ENCODE measurements around the gene KIAA0753.

Gene KIAA0753

DNA sequence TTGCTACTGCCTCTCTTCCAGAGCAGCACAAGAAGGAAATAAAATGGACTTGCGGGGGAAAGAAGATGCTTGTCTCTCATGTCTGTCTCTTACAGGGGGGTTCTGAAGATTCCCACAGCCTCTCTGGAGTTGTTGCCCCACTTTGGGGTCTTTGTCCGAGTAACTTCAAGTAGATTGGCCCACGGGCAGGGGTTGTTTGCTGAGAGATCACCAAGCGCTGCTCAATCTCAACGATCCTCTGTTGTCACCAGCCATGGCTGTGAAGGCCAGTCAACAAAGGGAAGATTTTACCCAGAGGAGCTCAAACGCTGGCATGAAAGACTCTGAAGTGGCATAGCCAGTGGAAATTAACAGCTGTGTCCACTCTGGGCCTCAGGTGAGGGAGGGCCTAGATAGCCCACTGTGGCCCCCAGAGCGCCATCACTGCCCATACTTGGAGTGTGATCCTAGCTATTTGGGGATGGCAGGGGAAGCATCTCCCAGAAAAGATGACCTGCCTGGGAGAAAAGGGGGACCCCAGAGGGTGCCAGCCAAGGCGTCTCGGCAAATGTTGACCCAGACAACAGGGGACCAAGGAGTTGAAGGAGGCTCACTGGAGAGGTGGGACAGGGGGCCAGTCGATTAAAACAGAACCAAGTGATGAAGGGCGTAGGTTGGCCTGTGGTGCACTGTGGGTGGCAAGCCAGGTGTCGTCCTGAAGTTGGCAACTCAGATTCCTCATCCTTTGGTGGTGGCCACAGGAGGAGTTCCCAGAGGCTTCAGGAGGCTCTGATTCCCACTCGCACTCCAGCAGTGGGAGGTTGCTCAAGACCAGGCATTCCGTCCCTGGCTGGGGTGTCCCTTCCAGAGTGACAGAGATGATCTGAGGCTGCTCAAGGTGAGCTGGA is 44.6 kb upstream of the KIAA0753 start:
- H3K9me2 ChIP-seq (replicated peaks; ENCODE audit: control insufficient read depth, low read length), result no peaks in the 10 kb centered on the region
- H3F3A ChIP-seq (ENCODE audit: control insufficient read depth, insufficient read depth), result no peaks in the 10 kb centered on the region
- H3K4me2 ChIP-seq (ENCODE audit: low read length), result no peak overlapping the region
- 0 out of 2 replicates have a peak, but pooled peaks cover 3% of the 10 kb centered on the region for H3K27me3 ChIP-seq (ENCODE audit: control insufficient read depth, low read length)
- H3K9me3 ChIP-seq (ENCODE audit: control insufficient read depth, insufficient read depth, low read length), result no peaks in the 10 kb centered on the region
- no peak overlapping the region for H3K27ac ChIP-seq (ENCODE audit: low read depth, low read length)
- no peak overlapping the region for H3K4me3 ChIP-seq (ENCODE audit: low read length)
- no peaks in the 10 kb centered on the region for H3K36me3 ChIP-seq (ENCODE audit: control insufficient read depth, low read length)
- H4K20me1 ChIP-seq (ENCODE audit: control insufficient read depth, insufficient read depth, low read depth, low read length), result no peaks in the 10 kb centered on the region
- no peaks in the 10 kb centered on the region for H3K79me2 ChIP-seq (ENCODE audit: control insufficient read depth, low read length)
- no peaks in the 10 kb centered on the region for H3K4me1 ChIP-seq (ENCODE audit: control insufficient read depth, low read length)
- no peak for TF ChIP-seq EZH2phosphoT487 (IDR thresholded peaks at IDR 0.05; ENCODE audit: borderline replicate concordance, low read length)
- TF ChIP-seq, protein P1, sequence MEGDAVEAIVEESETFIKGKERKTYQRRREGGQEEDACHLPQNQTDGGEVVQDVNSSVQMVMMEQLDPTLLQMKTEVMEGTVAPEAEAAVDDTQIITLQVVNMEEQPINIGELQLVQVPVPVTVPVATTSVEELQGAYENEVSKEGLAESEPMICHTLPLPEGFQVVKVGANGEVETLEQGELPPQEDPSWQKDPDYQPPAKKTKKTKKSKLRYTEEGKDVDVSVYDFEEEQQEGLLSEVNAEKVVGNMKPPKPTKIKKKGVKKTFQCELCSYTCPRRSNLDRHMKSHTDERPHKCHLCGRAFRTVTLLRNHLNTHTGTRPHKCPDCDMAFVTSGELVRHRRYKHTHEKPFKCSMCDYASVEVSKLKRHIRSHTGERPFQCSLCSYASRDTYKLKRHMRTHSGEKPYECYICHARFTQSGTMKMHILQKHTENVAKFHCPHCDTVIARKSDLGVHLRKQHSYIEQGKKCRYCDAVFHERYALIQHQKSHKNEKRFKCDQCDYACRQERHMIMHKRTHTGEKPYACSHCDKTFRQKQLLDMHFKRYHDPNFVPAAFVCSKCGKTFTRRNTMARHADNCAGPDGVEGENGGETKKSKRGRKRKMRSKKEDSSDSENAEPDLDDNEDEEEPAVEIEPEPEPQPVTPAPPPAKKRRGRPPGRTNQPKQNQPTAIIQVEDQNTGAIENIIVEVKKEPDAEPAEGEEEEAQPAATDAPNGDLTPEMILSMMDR (IDR thresholded peaks at IDR 0.05; ENCODE audit: low read depth, low read length, poor library complexity, severe bottlenecking), result no peak

DNA sequence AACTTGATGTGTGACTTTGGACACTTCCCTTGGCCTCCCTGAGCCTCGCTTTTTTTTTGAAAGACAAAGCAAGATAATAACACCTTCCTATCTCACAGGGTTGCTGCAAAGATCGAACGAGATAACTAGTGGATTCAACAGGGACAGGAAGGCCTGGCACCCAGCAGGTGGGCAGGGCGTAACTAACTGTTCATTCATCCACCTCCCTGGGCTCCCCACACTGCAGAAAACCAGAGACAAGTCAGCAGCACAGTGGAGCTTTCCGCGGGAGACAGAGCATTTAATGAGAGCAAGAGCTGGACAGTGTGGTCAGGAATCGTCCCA is 43.9 kb upstream of the KIAA0753 start:
- Histone ChIP-seq H3K79me2 (ENCODE audit: control insufficient read depth, low read length) (no peaks in the 10 kb centered on the region), H3K27me3 (ENCODE audit: control insufficient read depth, low read length) (0 out of 2 replicates have a peak, but pooled peaks cover 3% of the 10 kb centered on the region), H3K27ac (ENCODE audit: low read depth, low read length) (no peak overlapping the region), H3K9me2 (replicated peaks; ENCODE audit: control insufficient read depth, low read length) (no peaks in the 10 kb centered on the region), H3K9me3 (ENCODE audit: control insufficient read depth, insufficient read depth, low read length) (no peaks in the 10 kb centered on the region), H3K4me2 (ENCODE audit: low read length) (no peak overlapping the region), H4K20me1 (ENCODE audit: control insufficient read depth, insufficient read depth, low read depth, low read length) (no peaks in the 10 kb centered on the region), H3K4me3 (ENCODE audit: low read length) (no peak overlapping the region), H3F3A (ENCODE audit: control insufficient read depth, insufficient read depth) (no peaks in the 10 kb centered on the region), H3K4me1 (ENCODE audit: control insufficient read depth, low read length) (no peaks in the 10 kb centered on the region), H3K36me3 (ENCODE audit: control insufficient read depth, low read length) (no peaks in the 10 kb centered on the region)
- no peak for TF ChIP-seq EZH2phosphoT487 (IDR thresholded peaks at IDR 0.05; ENCODE audit: borderline replicate concordance, low read length)

DNA sequence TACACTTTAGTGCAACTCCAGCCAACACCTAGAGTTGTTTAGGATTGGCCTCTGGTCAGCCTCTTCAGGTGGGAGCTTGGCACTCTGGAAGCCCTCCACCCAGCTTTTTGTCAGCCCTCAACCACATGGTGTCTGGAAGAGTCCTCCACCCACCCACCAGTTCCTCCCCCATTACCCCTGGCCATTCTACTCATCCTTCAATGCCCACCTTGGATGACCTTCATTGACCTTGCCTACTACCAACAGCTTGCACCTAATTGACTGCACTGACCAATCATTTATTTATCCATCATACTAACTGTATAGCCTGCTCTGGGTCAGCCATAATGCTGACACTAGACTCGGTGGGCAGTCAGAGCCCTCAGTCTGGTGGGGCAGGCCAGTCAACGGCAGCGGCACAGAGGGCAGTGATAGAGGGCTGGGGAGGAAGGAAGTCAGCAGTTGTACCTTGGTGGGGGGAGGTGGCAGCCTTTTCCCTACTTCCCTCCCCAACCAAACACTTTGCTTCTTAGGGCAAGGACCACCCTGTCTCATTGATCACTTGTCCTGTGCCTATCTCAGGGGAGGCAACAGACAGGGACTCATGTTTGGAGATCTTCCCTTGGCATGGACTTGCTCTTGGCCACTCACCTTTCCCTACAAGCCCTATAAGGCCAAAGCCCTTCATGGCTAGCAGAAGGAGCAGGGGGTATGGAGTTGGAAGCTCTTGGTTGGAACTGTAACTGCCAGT is 43.4 kb upstream of the KIAA0753 start:
- TF ChIP-seq EZH2phosphoT487 (IDR thresholded peaks at IDR 0.05; ENCODE audit: borderline replicate concordance, low read length), result no peak
- TF ChIP-seq, protein P1 (IDR thresholded peaks at IDR 0.05; ENCODE audit: low read depth, low read length, poor library complexity, severe bottlenecking), result no peak
- H3K9me3 ChIP-seq (ENCODE audit: control insufficient read depth, insufficient read depth, low read length), result no peaks in the 10 kb centered on the region
- no peaks in the 10 kb centered on the region for H3F3A ChIP-seq (ENCODE audit: control insufficient read depth, insufficient read depth)
- no peak overlapping the region for H3K27ac ChIP-seq (ENCODE audit: low read depth, low read length)
- no peaks in the 10 kb centered on the region for H3K79me2 ChIP-seq (ENCODE audit: control insufficient read depth, low read length)
- H3K4me2 ChIP-seq (ENCODE audit: low read length), result no peak overlapping the region
- no peaks in the 10 kb centered on the region for H4K20me1 ChIP-seq (ENCODE audit: control insufficient read depth, insufficient read depth, low read depth, low read length)
- H3K9me2 ChIP-seq (replicated peaks; ENCODE audit: control insufficient read depth, low read length), result no peaks in the 10 kb centered on the region
- no peaks in the 10 kb centered on the region for H3K4me1 ChIP-seq (ENCODE audit: control insufficient read depth, low read length)
- H3K36me3 ChIP-seq (ENCODE audit: control insufficient read depth, low read length), result no peaks in the 10 kb centered on the region
- H3K27me3 ChIP-seq (ENCODE audit: control insufficient read depth, low read length), result peaks cover 3% of the 10 kb centered on the region; the same call in 1 of the 2 replicates
- H3K4me3 ChIP-seq (ENCODE audit: low read length), result no peak overlapping the region
